ENCODE measurements around the gene ERCC1.

ERCC1 gene

DNA sequence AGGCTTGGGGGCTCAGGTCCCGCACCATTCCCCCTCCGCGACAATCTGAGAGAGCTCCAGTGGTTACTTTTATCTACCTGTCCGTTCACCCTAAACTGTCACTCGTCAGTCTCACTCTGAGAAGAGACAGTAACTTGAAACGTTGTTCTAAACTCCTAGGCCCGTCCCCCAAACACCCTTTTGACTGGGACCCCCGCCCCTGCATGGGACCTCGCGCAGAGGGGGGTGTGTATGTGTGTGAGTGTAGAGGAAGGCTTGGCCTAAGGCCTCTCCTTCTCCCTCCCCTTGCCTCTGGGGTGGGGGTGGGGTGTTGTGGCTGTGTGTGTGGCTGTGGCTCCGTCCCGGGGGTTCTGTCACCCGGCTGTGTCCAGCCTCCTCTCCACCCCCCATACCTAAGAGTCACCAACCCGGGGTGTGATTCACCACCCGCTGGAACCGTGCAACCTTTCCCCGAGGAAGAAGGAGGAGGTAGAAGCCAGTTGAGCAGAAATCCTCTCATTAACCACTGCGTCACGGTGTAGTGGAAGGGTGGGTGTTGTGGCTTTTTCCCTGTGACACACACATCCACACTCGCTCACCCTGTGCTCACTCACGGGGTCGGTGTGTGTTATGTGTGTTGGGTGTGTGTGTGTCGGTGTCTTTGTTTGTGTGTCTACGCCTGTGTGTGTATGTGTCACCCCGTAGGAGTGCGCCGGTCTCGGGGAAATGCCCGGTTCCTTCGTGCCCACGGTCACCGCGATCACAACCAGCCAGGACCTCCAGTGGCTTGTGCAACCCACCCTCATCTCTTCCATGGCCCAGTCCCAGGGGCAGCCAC, 46.4 kb upstream of the ERCC1 start:
- H3K4me3 ChIP-seq, result peak overlapping the region; percentile 73
- TF ChIP-seq CTCF (IDR thresholded peaks at IDR 0.05), result no peak
- DNase-seq (ENCODE audit: low spot score), result peak; percentile 84
- peak overlapping the region; percentile 87 to 94 for H3K27ac ChIP-seq

DNA sequence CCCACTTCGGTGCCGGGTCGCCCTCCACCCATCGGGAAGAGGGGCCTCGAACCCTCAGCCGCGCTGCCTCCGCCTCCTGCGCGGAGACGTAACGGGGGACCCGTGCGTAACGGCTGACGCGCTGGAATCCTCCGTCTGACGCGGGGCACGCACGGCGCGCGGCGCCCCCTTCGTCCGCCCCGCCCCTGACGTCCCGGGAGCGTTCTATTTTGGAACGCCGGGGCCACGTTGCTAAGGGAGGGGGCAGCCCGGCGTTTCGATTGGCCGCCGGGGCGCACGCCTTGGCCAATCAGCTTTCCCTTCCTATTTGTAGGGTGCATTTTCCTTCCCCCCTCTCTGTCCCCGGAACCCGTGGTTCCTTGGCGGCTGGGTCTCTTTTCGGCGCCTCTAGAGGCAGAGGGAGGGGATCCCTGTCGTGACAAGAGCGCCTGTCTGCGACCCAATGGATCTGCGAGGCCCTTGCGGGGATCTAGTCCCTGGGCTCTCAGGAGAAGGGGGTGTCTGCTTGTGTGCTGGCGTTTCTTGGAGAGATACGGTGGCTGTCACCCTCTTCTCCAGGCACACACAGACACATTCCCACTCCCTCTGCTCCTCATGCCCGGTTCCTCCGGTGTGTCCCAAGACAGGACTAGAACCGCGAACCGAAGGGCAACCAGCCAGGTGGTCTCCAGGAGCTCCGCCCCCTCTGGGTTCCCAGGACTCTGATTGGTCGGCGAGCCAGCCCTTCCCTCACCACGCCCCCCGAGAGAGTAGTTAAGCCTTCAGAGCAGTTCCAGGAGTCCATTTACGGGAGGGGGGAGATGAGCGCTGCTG, 45.6 kb upstream of the ERCC1 start:
- DNase-seq (ENCODE audit: low spot score), result peak; percentile 93
- H3K27ac ChIP-seq, result peak overlapping the region; percentile 87 to 94
- no peak for TF ChIP-seq CTCF (IDR thresholded peaks at IDR 0.05)
- H3K4me3 ChIP-seq, result peak overlapping the region; percentile 73

- H3K27ac ChIP-seq, result peak overlapping the region; percentile 87 to 94
- TF ChIP-seq CTCF (IDR thresholded peaks at IDR 0.05), result no peak
- no peak for DNase-seq (ENCODE audit: low spot score)
- peak overlapping the region; percentile 73 for H3K4me3 ChIP-seq
These were observed 45.0 kb upstream of the ERCC1 start for GRCh38 chr19:45468803-45469131.

- Histone ChIP-seq H3K4me3 (peak overlapping the region; percentile 73), H3K27ac (peak overlapping the region; percentile 87 to 94)
- no peak for TF ChIP-seq CTCF (IDR thresholded peaks at IDR 0.05)
- DNase-seq (ENCODE audit: low spot score), result peak; percentile 86
These were observed 44.5 kb upstream of the ERCC1 start for GRCh38 chr19:45468159-45468651.

- peak; percentile 97 for DNase-seq (ENCODE audit: low spot score)
- TF ChIP-seq CTCF (IDR thresholded peaks at IDR 0.05), result no peak
- H3K4me3 ChIP-seq, result peak within 1 kb of the TSS; percentile 73
These were observed 43.9 kb upstream of the ERCC1 start, which contains the start of gene FOSB for GRCh38 chr19:45467456-45468158. Gene FOSB (plus strand): TSS chr19:45467996. CDS start chr19:45468587, 591 bp downstream.

GRCh38 chr19:45467115-45467455, 43.4 kb upstream of the ERCC1 start:
- no peak for TF ChIP-seq CTCF (IDR thresholded peaks at IDR 0.05)
- peak overlapping the region; percentile 73 for H3K4me3 ChIP-seq
- DNase-seq (ENCODE audit: low spot score), result no peak
- peak overlapping the region; percentile 87 to 94 for H3K27ac ChIP-seq

More at GRCh38 chr19:45467456-45468158, 43.9 kb upstream of the ERCC1 start, which contains the start of gene FOSB:
- peak within 1 kb of the TSS; percentile 87 to 94 for H3K27ac ChIP-seq

Data from coronary artery (tissue), 2 donors.